ENCODE results near the gene PDE6C.

The PDE6C gene

GRCh38 chr10:93707623-93708022, 95.3 kb downstream of the PDE6C start:
- DNase-seq: no peak

- DNase-seq: no peak
Observed at GRCh38 chr10:93710333-93710909, 98.1 kb downstream of the PDE6C start.

- DNase-seq: no peak
Observed at GRCh38 chr10:93711891-93712290, 99.6 kb downstream of the PDE6C start.

GRCh38 chr10:93712593-93712992, 100.3 kb downstream of the PDE6C start:
- no peak for DNase-seq

- no peak for DNase-seq
Observed at GRCh38 chr10:93715345-93715744, 103.0 kb downstream of the PDE6C start.

All from DMS153 (cell line).